SK-N-SH (cell line): Measurements from ENCODE around the gene LGI4. TPM values are rescaled to one million over a fixed set of nuclear protein-coding genes. Genes with fewer than 3 reads are reported as not detected.
"Not testable (repeated sequence)": the region's sequence is repeated elsewhere in the genome, so short reads cannot be mapped to it uniquely, and the experiment has no call there.

Source experiments
- CTCF ChIA-PET: fragments of 300-600, 350-600 bp; formaldehyde crosslinking; extraction: SDS; loops from one replicate; lab custom pipeline; 2021; lab: Yijun Ruan, JAX
- POLR2A ChIA-PET: fragments of 350-600 bp; sonication (Branson Sonifier 250); formaldehyde crosslinking; extraction: SDS; loops from one replicate; lab custom pipeline; 2020; ENCODE audit warnings: antibody characterized with exemption, inconsistent platforms; lab: Yijun Ruan, JAX
- DNase-seq: peaks from one replicate; pipeline ENCODE4 v3.0.0; 2012
- H2AFZ ChIP-seq: fragments of 200-600 bp; sonication (generic); 2 replicates; pipeline ENCODE4 v1.8.1; 2016; ENCODE audit warnings: antibody characterized with exemption, mild to moderate bottlenecking, low read depth
- H3F3A ChIP-seq: fragments of 200-600 bp; sonication (generic); replicated peaks from 2 replicates; pipeline ENCODE3; 2016; ENCODE audit warnings: antibody characterized with exemption, mild to moderate bottlenecking; ENCODE audit not compliant: insufficient read depth
- H3K27ac ChIP-seq, 2 experiments: fragments of 200-500 bp in 1 of 2; fragments of 200-600 bp in 1 of 2; sonication (Bioruptor generic) in 1 of 2; sonication (generic), shearing (Covaris generic) in 1 of 2; 2 replicates each; pipeline versions ENCODE4 v1.5.1 to v1.6.1; 2014 to 2016; ENCODE audit warnings: low read depth in 2 of 2, inconsistent platforms in 1 of 2, low read length in 1 of 2, mild to moderate bottlenecking in 1 of 2, mixed read lengths in 1 of 2
- H3K27me3 ChIP-seq: fragments of 200-600 bp; sonication (generic), shearing (Covaris generic); 2 replicates; pipeline ENCODE4 v1.6.1; 2016; ENCODE audit warnings: mixed run types; ENCODE audit not compliant: insufficient read depth
- H3K36me3 ChIP-seq, 2 experiments: fragments of 200-500 bp in 1 of 2; fragments of 200-600 bp in 1 of 2; sonication (Bioruptor generic) in 1 of 2; sonication (generic) in 1 of 2; replicated peaks in 1 of 2; 2 replicates each; pipeline versions ENCODE3 to v1.5.1; 2014 to 2016; ENCODE audit warnings: low read length in 1 of 2, mild to moderate bottlenecking in 1 of 2; ENCODE audit not compliant: insufficient read depth in 2 of 2, control insufficient read depth in 1 of 2
- H3K4me1 ChIP-seq, 2 experiments: fragments of 200-500 bp in 1 of 2; fragments of 200-600 bp in 1 of 2; sonication (Bioruptor generic) in 1 of 2; sonication (generic), shearing (Covaris generic) in 1 of 2; 2 replicates each; pipeline versions ENCODE4 v1.5.1 to v1.6.1; 2014 to 2016; ENCODE audit warnings: low read depth in 1 of 2, low read length in 1 of 2, mixed run types in 1 of 2; ENCODE audit not compliant: insufficient read depth in 2 of 2, control insufficient read depth in 1 of 2
- H3K4me2 ChIP-seq: fragments of 200-600 bp; sonication (generic), shearing (Covaris generic); 2 replicates; pipeline ENCODE4 v1.6.1; 2017; ENCODE audit warnings: mixed run types
- H3K4me3 ChIP-seq, 2 experiments: fragments of 200-500 bp in 1 of 2; fragments of 200-600 bp in 1 of 2; sonication (Bioruptor generic) in 1 of 2; sonication (generic), shearing (Covaris generic) in 1 of 2; 2 replicates each; pipeline versions ENCODE4 v1.5.1 to v1.8.1; 2014 to 2016; ENCODE audit warnings: low read depth in 2 of 2, inconsistent platforms in 1 of 2, low read length in 1 of 2, mild to moderate bottlenecking in 1 of 2, mixed read lengths in 1 of 2, moderate library complexity in 1 of 2
- H3K79me2 ChIP-seq: fragments of 200-600 bp; sonication (generic); 2 replicates; pipeline ENCODE4 v1.8.1; 2017; ENCODE audit warnings: mild to moderate bottlenecking; ENCODE audit not compliant: insufficient read depth
- H3K9ac ChIP-seq: fragments of 200-600 bp; sonication (generic); 2 replicates; pipeline ENCODE4 v1.6.1; 2017; ENCODE audit warnings: mixed run types
- H3K9me2 ChIP-seq: fragments of 200-600 bp; sonication (generic); 2 replicates; pipeline ENCODE4 v1.6.1; 2017; ENCODE audit warnings: mixed run types
- H3K9me3 ChIP-seq: fragments of 200-600 bp; sonication (generic); 2 replicates; pipeline ENCODE4 v1.6.1; 2017; ENCODE audit warnings: mixed run types, mild to moderate bottlenecking, moderate library complexity
- H4K20me1 ChIP-seq: fragments of 200-600 bp; sonication (generic); 2 replicates; pipeline ENCODE4 v1.6.1; 2017; ENCODE audit warnings: mild to moderate bottlenecking, mixed run types; ENCODE audit not compliant: insufficient read depth
- EP300 ChIP-seq, 2 experiments: IDR thresholded peaks; 2 replicates each; pipeline versions ENCODE4 v1.4.0 to v1.6.1; 2012; ENCODE audit warnings: borderline replicate concordance in 1 of 2, low read depth in 1 of 2, low read length in 1 of 2
- FOXJ3 ChIP-seq: sonication (generic); formaldehyde crosslinking; IDR thresholded peaks from 2 replicates; pipeline ENCODE4 v1.5.1; 2020; ENCODE audit warnings: mild to moderate bottlenecking, missing genetic modification reagents
- FOXM1 ChIP-seq: IDR thresholded peaks from 2 replicates; pipeline ENCODE4 v1.4.0; 2012; ENCODE audit warnings: low read depth, mild to moderate bottlenecking
- MEF2A ChIP-seq: IDR thresholded peaks from 2 replicates; pipeline ENCODE4 v1.4.0; 2012; ENCODE audit warnings: low read depth, borderline replicate concordance
- MXI1 ChIP-seq: IDR thresholded peaks from 2 replicates; pipeline ENCODE4 v1.6.1; 2012; ENCODE audit warnings: mild to moderate bottlenecking, low read depth, low read length, improper control_type of control experiment
- NFIC ChIP-seq: IDR thresholded peaks from 2 replicates; pipeline ENCODE4 v1.4.0; 2012; ENCODE audit warnings: borderline replicate concordance
- RAD21 ChIP-seq: IDR thresholded peaks from 2 replicates; pipeline ENCODE4 v1.6.1; 2012; ENCODE audit warnings: mild to moderate bottlenecking, low read length
- RCOR1 ChIP-seq: fragments of 150-350 bp; IDR thresholded peaks from 2 replicates; pipeline ENCODE4 v1.6.1; 2017; ENCODE audit warnings: antibody characterized with exemption, low read length
- RFX5 ChIP-seq: IDR thresholded peaks from 2 replicates; pipeline ENCODE4 v1.6.1; 2012; ENCODE audit warnings: mild to moderate bottlenecking, improper control_type of control experiment, low read length
- RXRA ChIP-seq: IDR thresholded peaks from 2 replicates; pipeline ENCODE4 v1.4.0; 2012; ENCODE audit warnings: low read depth, mild to moderate bottlenecking, borderline replicate concordance
- TAF1 ChIP-seq: IDR thresholded peaks from 2 replicates; pipeline ENCODE4 v1.6.1; 2012; ENCODE audit warnings: low read depth, mild to moderate bottlenecking, low read length, moderate library complexity, borderline replicate concordance
- TCF12 ChIP-seq: IDR thresholded peaks from 2 replicates; pipeline ENCODE4 v1.4.0; 2012
- WGBS: methylation state at CpG from one replicate; pipeline ENCODE4 v1.1.6; 2017; ENCODE audit warnings: low lambda C conversion rate; 5-methylcytosine and 5-hydroxymethylcytosine counted together
- polyA plus RNA-seq, 3 experiments: library from polyadenylated mRNA; depleted of rRNA; stranded (reverse); fragments of >200 nt; gene quantifications; 2 replicates each; pipeline ENCODE4 v1.2.3, GENCODE V29; 2012
- TF ChIP-seq, protein P1 (sequence below): fragments of 150-350 bp; IDR thresholded peaks from 2 replicates; pipeline ENCODE4 v1.6.1; 2016; ENCODE audit warnings: mild to moderate bottlenecking, low read depth, low read length

Gene LGI4
- polyA plus RNA-seq, 1 of the 3 experiments (the other 2 are of a cell fraction): 0.05 TPM

DNA sequence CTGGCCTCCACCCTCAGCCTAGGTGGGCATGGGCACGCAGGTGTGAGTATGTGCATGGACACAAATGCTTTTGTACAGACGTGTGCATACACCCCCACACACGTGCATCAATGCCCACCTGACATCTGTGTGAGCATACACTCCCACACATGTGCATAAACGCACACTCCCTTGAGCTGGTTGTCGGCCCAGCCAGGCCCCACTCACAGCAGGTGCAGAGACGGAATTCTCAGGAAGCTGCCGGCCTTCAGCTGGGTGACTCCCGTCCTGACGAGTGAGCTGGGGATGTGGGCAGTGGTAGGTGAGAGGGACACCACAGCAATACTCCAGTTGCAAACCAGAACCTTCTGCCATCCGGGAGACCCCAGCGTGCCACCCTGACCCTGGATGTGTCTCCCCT lies 1.0 kb downstream of the LGI4 start:
- Histone ChIP-seq H3K9ac (no peak overlapping the region), H3K4me1 (peaks cover 0 to 6% of the 10 kb centered on the region in 2 experiments; a peak in 1 of 4 replicates), H4K20me1 (no peaks in the 10 kb centered on the region), H3K9me2 (no peaks in the 10 kb centered on the region), H2AFZ (no peak overlapping the region), H3K27me3 (peaks cover 15% of the 10 kb centered on the region; the same call in 1 of the 2 replicates), H3K36me3 (no peaks in the 10 kb centered on the region), H3K27ac (no peak overlapping the region), H3K4me3 (no peak overlapping the region), H3K4me2 (no peak overlapping the region), H3K79me2 (no peaks in the 10 kb centered on the region), H3F3A (no peaks in the 10 kb centered on the region), H3K9me3 (no peaks in the 10 kb centered on the region)
- ChIA-PET CTCF (interaction anchor here (1.0 to 5.4 kb wide), 5 partner anchors 9 to 131 kb away, joined by 3 to 66 read pairs (median 25); partner anchors contain the start of gene FXYD3), POLR2A (no interaction called here)
- no peak for TF ChIP-seq TCF12
- no peak for DNase-seq
- 58% methylated on average over 11 of the region's 11 CpGs for WGBS

DNA sequence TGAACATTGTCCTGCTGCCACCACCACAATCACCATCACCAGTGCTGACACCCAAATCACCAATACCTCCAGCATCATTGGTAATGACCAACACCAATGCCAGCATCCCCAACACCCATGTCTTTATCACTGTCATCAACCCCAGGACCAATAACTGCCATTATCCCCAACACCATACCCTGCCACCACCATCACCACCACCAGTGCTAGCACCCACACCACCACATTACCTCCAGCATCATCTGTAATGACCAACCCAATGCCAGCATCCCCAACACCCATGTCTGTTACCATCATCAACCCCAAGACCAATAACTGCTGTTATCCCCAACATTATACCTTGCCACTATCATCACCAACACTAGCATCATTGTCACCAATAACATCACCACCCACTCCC lies 2.6 kb downstream of the LGI4 start:
- H3K27me3 ChIP-seq: peaks cover 4% of the 10 kb centered on the region; the same call in 1 of the 2 replicates
- H3K9me3 ChIP-seq: no peaks in the 10 kb centered on the region
- no peak overlapping the region for H3K9ac ChIP-seq
- H3K4me3 ChIP-seq: no peak overlapping the region
- no peak overlapping the region for H2AFZ ChIP-seq
- no peaks in the 10 kb centered on the region for H3F3A ChIP-seq
- no peaks in the 10 kb centered on the region for H3K9me2 ChIP-seq
- CTCF ChIA-PET: no interaction called here
- TF ChIP-seq RXRA: no peak
- TF ChIP-seq, protein P1, sequence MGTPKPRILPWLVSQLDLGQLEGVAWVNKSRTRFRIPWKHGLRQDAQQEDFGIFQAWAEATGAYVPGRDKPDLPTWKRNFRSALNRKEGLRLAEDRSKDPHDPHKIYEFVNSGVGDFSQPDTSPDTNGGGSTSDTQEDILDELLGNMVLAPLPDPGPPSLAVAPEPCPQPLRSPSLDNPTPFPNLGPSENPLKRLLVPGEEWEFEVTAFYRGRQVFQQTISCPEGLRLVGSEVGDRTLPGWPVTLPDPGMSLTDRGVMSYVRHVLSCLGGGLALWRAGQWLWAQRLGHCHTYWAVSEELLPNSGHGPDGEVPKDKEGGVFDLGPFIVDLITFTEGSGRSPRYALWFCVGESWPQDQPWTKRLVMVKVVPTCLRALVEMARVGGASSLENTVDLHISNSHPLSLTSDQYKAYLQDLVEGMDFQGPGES: no peak
- TF ChIP-seq RCOR1: no peak
- TF ChIP-seq RAD21: no peak
- no peak for TF ChIP-seq MEF2A
- no peak for TF ChIP-seq TAF1
- no peak for TF ChIP-seq RFX5
- TF ChIP-seq MXI1: no peak
- no peaks in the 10 kb centered on the region for H3K36me3 ChIP-seq
- H3K4me2 ChIP-seq: no peak overlapping the region
- peaks cover 0 to 6% of the 10 kb centered on the region in 2 experiments; a peak in 1 of 4 replicates for H3K4me1 ChIP-seq
- no peaks in the 10 kb centered on the region for H3K79me2 ChIP-seq
- POLR2A ChIA-PET: no interaction called here
- no peak overlapping the region for H3K27ac ChIP-seq
- DNase-seq: no peak
- H4K20me1 ChIP-seq: no peaks in the 10 kb centered on the region

DNA sequence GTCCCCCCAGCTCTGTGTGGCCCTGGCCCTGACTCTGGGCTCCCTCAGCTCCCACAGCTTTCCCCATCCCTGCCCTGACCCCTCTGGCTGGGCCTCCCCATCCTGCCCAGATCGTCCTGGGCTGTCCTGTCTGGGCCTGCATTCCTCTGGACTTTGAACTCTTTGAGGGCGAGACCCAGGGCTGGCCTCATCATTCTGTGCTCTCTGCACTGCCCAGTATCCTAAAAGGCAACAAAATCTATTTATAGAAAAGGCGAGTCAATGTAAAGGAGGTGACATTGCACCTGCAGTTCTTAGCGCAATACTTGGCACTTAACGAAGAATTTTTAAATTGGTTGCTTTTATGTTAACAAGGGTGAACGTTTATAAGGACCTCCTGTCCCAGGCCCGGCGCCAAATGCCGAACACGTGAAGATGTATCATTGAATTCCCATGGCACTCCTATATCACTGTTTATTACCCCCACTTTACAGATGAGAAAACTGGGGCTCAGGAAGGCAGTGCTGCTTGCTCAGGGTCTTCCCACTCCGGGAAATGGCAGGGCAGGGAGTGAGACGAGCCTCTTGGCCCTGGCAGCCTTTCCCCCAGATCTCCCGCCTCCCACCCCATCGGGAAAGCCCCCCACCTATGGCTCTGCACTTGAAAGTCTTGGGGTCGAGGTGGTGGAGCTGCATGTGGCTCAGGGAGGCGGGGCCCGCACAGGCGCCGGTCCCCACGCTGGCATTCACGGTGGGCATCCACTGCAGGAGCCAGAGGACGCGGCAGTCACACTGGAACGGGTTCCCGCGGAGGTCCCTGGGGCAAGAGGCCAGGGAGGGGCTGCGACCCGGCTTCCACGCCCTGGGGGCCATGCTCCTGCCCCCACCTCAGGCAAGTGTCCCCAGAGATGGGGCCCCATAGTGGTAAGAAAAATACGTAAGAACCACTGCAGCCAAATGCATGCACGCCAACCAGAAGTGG lies 3.8 kb downstream of the LGI4 start:
- POLR2A ChIA-PET: no interaction called here
- Histone ChIP-seq H3K27ac (no peak overlapping the region), H2AFZ (no peak overlapping the region), H4K20me1 (no peaks in the 10 kb centered on the region), H3K36me3 (no peaks in the 10 kb centered on the region), H3K4me2 (no peak overlapping the region), H3K27me3 (no peaks in the 10 kb centered on the region; the same call in 1 of the 2 replicates), H3K4me3 (no peak overlapping the region), H3K4me1 (peaks cover 0 to 6% of the 10 kb centered on the region in 2 experiments; a peak in 1 of 4 replicates), H3K9me3 (no peaks in the 10 kb centered on the region), H3K9ac (no peak overlapping the region), H3K79me2 (no peaks in the 10 kb centered on the region), H3K9me2 (no peaks in the 10 kb centered on the region), H3F3A (no peaks in the 10 kb centered on the region)
- CTCF ChIA-PET: no interaction called here
- no peak for TF ChIP-seq RAD21
- TF ChIP-seq NFIC: no peak
- TF ChIP-seq EP300 (IDR thresholded peaks at IDR 0.05; ENCODE audit: borderline replicate concordance in 1 of 2, low read depth in 1 of 2, low read length in 1 of 2): no peak
- no peak for TF ChIP-seq FOXJ3
- TF ChIP-seq FOXM1: no peak
- TF ChIP-seq RFX5: no peak
- 71% methylated on average over 19 of the region's 31 CpGs for WGBS
- DNase-seq: no peak

DNA sequence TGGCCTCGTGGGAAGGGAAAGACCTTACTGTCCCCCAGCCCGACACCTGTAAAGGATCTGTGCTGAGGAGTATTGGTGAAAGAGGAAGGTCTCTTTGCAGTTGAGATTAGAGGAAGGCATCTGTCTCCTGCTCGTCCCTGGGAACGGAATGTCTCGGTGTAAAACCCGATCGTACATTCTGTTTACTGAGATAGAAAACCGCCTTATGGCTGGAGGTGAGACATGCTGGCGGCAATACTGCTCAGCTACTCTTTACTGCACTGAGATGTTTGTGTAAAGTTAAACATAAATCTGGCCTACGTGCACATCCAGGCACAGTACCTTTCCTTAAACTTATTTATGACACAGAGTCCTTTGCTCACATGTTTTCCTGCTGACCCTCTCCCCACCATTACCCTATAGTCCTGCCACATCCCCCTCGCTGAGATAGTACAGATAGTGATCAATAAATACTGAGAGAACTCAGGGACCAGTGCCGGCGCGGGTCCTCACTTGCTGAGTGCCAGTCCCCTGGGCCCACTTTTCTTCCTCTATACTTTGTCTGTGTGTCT lies 5.1 kb downstream of the LGI4 start:
- H3K4me1 ChIP-seq, H3F3A ChIP-seq, H3K27me3 ChIP-seq, H3K79me2 ChIP-seq, H3K4me3 ChIP-seq, H3K9me2 ChIP-seq, H3K4me2 ChIP-seq, H3K27ac ChIP-seq, H2AFZ ChIP-seq, H3K36me3 ChIP-seq, POLR2A ChIA-PET, H3K9ac ChIP-seq, H3K9me3 ChIP-seq, CTCF ChIA-PET, DNase-seq, H4K20me1 ChIP-seq: not testable (repeated sequence)
- 61% methylated on average over 14 of the region's 14 CpGs for WGBS
